ENCODE data around the gene GCHFR. TPM values are rescaled to one million over a fixed set of nuclear protein-coding genes. Genes with fewer than 3 reads are reported as not detected.
A peak's percentile ranks its signal among the peaks of the same experiment; 100 is the strongest.

The GCHFR gene
- total and polyA plus RNA-seq, 10 of the 15 experiments (the other 5 are each of a cell fraction or from before 2014, with no cell fraction given), result 10.5 to 94.0 (median 35.3) TPM

DNA sequence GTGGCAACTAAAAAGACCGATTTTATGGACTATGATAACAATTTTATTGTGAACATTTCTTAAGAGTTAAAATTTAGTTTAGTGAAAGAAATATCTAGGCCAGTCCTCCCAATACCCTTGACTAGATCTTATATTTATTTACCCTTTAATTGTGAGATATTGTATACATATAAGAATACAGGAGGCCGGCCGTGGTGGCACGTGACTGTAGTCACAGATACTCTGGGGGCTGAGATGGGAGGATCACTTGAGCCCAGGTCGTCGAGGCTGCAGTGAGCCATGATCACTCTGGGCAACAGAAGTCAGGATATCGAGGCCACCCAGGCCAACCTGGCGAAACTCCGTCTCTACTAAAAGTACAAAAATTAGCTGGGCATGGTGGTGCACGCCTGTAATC lies 8.1 kb upstream of the GCHFR start:
- H3K4me3 ChIP-seq, result peak overlapping the region; percentile 62
- ChIA-PET SMC1A (ENCODE audit: uncharacterized antibody, unreplicated experiment) (interaction anchor here (1.5 to 1.8 kb wide), 2 partner anchors 9 to 15 kb away, joined by 5 to 6 read pairs; partner anchors contain the start of gene C15orf62), POLR2A (interaction anchor here (0.7 to 2.1 kb wide), 4 partner anchors 9 to 61 kb away, joined by 3 to 12 read pairs (median 6); partner anchors contain the start of genes C15orf62 and RAD51), CTCF (interaction anchor here (1.0 to 2.1 kb wide), 2 partner anchors 102 to 138 kb away, joined by 5 to 9 read pairs; partner anchors contain the start of gene VPS18), RAD21 (ENCODE audit: unreplicated experiment) (interaction anchor here (1.6 kb wide), 1 partner anchor 104 kb away, joined by 4 read pairs; no protein-coding TSS in a partner anchor)
- TF ChIP-seq BHLHE40 (IDR thresholded peaks at IDR 0.05; ENCODE audit: borderline replicate concordance in 1 of 2, low read depth in 2 of 2, low read length in 1 of 2) (peak; percentile 10 to 49; a peak in 1 of 4 replicates), GATAD2B (conservative IDR thresholded peaks at IDR 0.05; ENCODE audit: low read depth) (no peak)
- TF ChIP-seq, protein P1, sequence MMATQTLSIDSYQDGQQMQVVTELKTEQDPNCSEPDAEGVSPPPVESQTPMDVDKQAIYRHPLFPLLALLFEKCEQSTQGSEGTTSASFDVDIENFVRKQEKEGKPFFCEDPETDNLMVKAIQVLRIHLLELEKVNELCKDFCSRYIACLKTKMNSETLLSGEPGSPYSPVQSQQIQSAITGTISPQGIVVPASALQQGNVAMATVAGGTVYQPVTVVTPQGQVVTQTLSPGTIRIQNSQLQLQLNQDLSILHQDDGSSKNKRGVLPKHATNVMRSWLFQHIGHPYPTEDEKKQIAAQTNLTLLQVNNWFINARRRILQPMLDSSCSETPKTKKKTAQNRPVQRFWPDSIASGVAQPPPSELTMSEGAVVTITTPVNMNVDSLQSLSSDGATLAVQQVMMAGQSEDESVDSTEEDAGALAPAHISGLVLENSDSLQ (IDR thresholded peaks at IDR 0.05), result no peak
- in situ Hi-C loops (cut with MboI) (no loop called here), intact Hi-C loops (cut with micrococcal nuclease; ENCODE audit: unreplicated experiment) (loop anchor here (1.0 to 5.0 kb wide), 2 partner anchors 61 to 164 kb away; partner anchors contain the start of genes KNL1 and RAD51)
- H3K36me3 ChIP-seq (ENCODE audit: control insufficient read depth in 2 of 2, insufficient read depth in 2 of 2, low read length in 1 of 2), result peaks cover 3 to 4% of the 10 kb centered on the region in 2 experiments; a peak in 3 of 4 replicates
- WGBS (ENCODE audit: insufficient coverage, insufficient replicate concordance, low lambda C conversion rate, missing lambda C conversion rate), result 55% methylated on average over 10 of the region's 10 CpGs
- no peaks in the 10 kb centered on the region for H3K9me3 ChIP-seq (replicated peaks; ENCODE audit: control insufficient read depth, insufficient read depth, low read length)
- peak overlapping the region; percentile 88 for H3K4me2 ChIP-seq (ENCODE audit: control insufficient read depth, insufficient read depth)
- H2AFZ ChIP-seq (ENCODE audit: control insufficient read depth, low read depth, low read length), result peak overlapping the region; percentile 94
- H3K27me3 ChIP-seq (replicated peaks in 1 of 2; ENCODE audit: control insufficient read depth in 2 of 2, insufficient read depth in 2 of 2, low read length in 1 of 2), result no peaks in the 10 kb centered on the region
- H4K20me1 ChIP-seq (ENCODE audit: control insufficient read depth, insufficient read depth), result no peaks in the 10 kb centered on the region
- BruUV-seq (replicated peaks), result no TSS peak
- FAIRE-seq (no peak), ATAC-seq (no peak), DNase-seq (ENCODE audit: low read depth, low spot score) (no peak)
- H3K4me1 ChIP-seq (ENCODE audit: control insufficient read depth, insufficient read depth, low read length), result peaks cover 3% of the 10 kb centered on the region
- H3K27ac ChIP-seq (ENCODE audit: control insufficient read depth, insufficient read depth), result peak overlapping the region; percentile 86
- H3K79me2 ChIP-seq (ENCODE audit: control insufficient read depth, insufficient read depth, low read length), result peaks cover 21% of the 10 kb centered on the region
- H3K9ac ChIP-seq (ENCODE audit: control insufficient read depth, insufficient read depth, low read length), result peak overlapping the region; percentile 86

DNA sequence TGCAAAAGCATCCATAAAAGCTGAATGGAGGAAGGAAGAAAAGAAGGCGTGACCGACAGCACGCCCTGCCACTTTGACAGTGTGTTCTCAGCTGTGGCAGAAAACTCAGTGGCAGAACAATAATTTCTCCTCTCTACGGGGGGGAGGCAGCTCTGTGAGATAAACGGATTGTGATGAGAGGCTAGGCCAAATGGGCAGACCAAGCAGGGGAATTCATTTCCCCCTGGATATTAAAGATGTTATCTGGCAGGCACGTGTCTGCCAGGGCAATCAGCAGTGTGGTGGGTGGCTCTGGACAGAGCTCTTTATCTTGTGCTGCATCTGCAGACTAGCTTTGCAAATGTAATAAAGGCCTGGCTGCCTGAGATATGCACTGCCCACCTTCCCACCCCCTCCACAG lies 6.9 kb upstream of the GCHFR start:
- TF ChIP-seq POLR2A (IDR thresholded peaks at IDR 0.05; ENCODE audit: low read depth, low read length), result no peak
- no peak for TF ChIP-seq ZSCAN29 (IDR thresholded peaks at IDR 0.05)
- TF ChIP-seq, protein P2, sequence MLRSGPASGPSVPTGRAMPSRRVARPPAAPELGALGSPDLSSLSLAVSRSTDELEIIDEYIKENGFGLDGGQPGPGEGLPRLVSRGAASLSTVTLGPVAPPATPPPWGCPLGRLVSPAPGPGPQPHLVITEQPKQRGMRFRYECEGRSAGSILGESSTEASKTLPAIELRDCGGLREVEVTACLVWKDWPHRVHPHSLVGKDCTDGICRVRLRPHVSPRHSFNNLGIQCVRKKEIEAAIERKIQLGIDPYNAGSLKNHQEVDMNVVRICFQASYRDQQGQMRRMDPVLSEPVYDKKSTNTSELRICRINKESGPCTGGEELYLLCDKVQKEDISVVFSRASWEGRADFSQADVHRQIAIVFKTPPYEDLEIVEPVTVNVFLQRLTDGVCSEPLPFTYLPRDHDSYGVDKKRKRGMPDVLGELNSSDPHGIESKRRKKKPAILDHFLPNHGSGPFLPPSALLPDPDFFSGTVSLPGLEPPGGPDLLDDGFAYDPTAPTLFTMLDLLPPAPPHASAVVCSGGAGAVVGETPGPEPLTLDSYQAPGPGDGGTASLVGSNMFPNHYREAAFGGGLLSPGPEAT (IDR thresholded peaks at IDR 0.05; ENCODE audit: low read depth), result no peak
- TF ChIP-seq EP300 (IDR thresholded peaks at IDR 0.05; ENCODE audit: borderline replicate concordance in 1 of 2, control insufficient read depth in 1 of 2, low read depth in 2 of 2, low read length in 2 of 2), result no peak
- TF ChIP-seq, protein P3, sequence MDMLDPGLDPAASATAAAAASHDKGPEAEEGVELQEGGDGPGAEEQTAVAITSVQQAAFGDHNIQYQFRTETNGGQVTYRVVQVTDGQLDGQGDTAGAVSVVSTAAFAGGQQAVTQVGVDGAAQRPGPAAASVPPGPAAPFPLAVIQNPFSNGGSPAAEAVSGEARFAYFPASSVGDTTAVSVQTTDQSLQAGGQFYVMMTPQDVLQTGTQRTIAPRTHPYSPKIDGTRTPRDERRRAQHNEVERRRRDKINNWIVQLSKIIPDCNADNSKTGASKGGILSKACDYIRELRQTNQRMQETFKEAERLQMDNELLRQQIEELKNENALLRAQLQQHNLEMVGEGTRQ (IDR thresholded peaks at IDR 0.05; ENCODE audit: borderline replicate concordance, low read depth, low read length), result no peak
- TF ChIP-seq BHLHE40 (IDR thresholded peaks at IDR 0.05; ENCODE audit: borderline replicate concordance in 1 of 2, low read depth in 2 of 2, low read length in 1 of 2), result peak in 1 of 2 experiments; percentile 11; a peak in 1 of 4 replicates
- ChIA-PET SMC1A (ENCODE audit: uncharacterized antibody, unreplicated experiment) (interaction anchor here (0.5 to 1.9 kb wide), 7 partner anchors 8 to 452 kb away, joined by 3 to 8 read pairs (median 4); partner anchors contain the start of genes C15orf62 and RAD51), POLR2A (interaction anchor here (0.6 to 2.1 kb wide), 4 partner anchors 8 to 200 kb away, joined by 3 to 12 read pairs (median 6); partner anchors contain the start of genes C15orf62 and RAD51), CTCF (interaction anchor here (1.0 to 2.1 kb wide), 8 partner anchors 11 to 138 kb away, joined by 3 to 9 read pairs (median 4); partner anchors contain the start of gene VPS18), RAD21 (ENCODE audit: unreplicated experiment) (interaction anchor here (0.8 to 1.9 kb wide), 7 partner anchors 9 to 135 kb away, joined by 3 to 8 read pairs (median 3); no protein-coding TSS in a partner anchor)
- BruUV-seq (replicated peaks), result no TSS peak
- no peaks in the 10 kb centered on the region for H3K27me3 ChIP-seq (replicated peaks in 1 of 2; ENCODE audit: control insufficient read depth in 2 of 2, insufficient read depth in 2 of 2, low read length in 1 of 2)
- H2AFZ ChIP-seq (ENCODE audit: control insufficient read depth, low read depth, low read length), result no peak overlapping the region
- no peak overlapping the region for H3K27ac ChIP-seq (ENCODE audit: control insufficient read depth, insufficient read depth)
- H3K79me2 ChIP-seq (ENCODE audit: control insufficient read depth, insufficient read depth, low read length), result peaks cover 21% of the 10 kb centered on the region
- ATAC-seq (no peak), FAIRE-seq (no peak), DNase-seq (ENCODE audit: low read depth, low spot score) (no peak)
- intact Hi-C loops (cut with micrococcal nuclease; ENCODE audit: unreplicated experiment), result loop anchor here (5.0 kb wide), 1 partner anchor 165 kb away; the partner anchor contains the start of gene KNL1
- WGBS (ENCODE audit: insufficient coverage, insufficient replicate concordance, low lambda C conversion rate, missing lambda C conversion rate), result 83% methylated on average over 6 of the region's 6 CpGs
- H3K36me3 ChIP-seq (ENCODE audit: control insufficient read depth in 2 of 2, insufficient read depth in 2 of 2, low read length in 1 of 2), result peaks cover 0 to 3% of the 10 kb centered on the region in 2 experiments; a peak in 1 of 4 replicates
- peaks cover 3% of the 10 kb centered on the region for H3K4me1 ChIP-seq (ENCODE audit: control insufficient read depth, insufficient read depth, low read length)
- H3K9me3 ChIP-seq (replicated peaks; ENCODE audit: control insufficient read depth, insufficient read depth, low read length), result no peaks in the 10 kb centered on the region
- no peak overlapping the region for H3K4me2 ChIP-seq (ENCODE audit: control insufficient read depth, insufficient read depth)
- in situ Hi-C loops (cut with MboI), result no loop called here
- H3K9ac ChIP-seq (ENCODE audit: control insufficient read depth, insufficient read depth, low read length), result no peak overlapping the region
- H4K20me1 ChIP-seq (ENCODE audit: control insufficient read depth, insufficient read depth), result no peaks in the 10 kb centered on the region
- H3K4me3 ChIP-seq, result no peak overlapping the region
